ENCODE data around the gene NAP1L4. TPM values are rescaled to one million over a fixed set of nuclear protein-coding genes. Genes with fewer than 3 reads are reported as not detected.
A peak's percentile ranks its signal among the peaks of the same experiment; 100 is the strongest.

Gene NAP1L4
- total RNA-seq, 1 donor from 2014 or later, result 83.5 TPM

DNA sequence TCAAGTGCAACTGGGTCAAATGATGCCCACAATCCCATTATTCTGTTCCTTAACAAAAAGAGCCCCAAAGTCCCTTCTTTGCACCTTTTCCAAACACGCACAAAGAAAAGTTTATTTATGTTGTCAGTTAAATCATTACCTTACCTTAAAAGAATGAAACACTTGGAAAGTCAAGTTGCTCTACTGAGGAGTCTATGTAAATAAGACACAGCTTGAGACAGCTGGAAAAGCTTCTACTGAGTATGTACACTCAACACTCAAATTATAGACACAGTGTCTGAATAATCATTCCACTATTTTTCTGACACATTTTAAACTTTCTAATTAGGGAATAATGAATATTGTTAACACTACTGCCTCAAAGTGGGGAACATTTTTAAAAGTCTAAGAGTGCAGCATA lies 41.3 kb downstream of the NAP1L4 start:
- Mint-ChIP-seq H3K27ac (ENCODE audit: unreplicated experiment) (peak overlapping the region; percentile 89), H3K9me3 (ENCODE audit: low read depth) (no peaks in the 10 kb centered on the region), H3K4me3 (ENCODE audit: unreplicated experiment) (no peak overlapping the region), H3K4me1 (ENCODE audit: low read depth) (peaks cover 63% of the 10 kb centered on the region), H3K27me3 (ENCODE audit: low read depth) (no peaks in the 10 kb centered on the region), H3K36me3 (ENCODE audit: low read depth) (peaks cover 38% of the 10 kb centered on the region)
- TF ChIP-seq, protein P1, sequence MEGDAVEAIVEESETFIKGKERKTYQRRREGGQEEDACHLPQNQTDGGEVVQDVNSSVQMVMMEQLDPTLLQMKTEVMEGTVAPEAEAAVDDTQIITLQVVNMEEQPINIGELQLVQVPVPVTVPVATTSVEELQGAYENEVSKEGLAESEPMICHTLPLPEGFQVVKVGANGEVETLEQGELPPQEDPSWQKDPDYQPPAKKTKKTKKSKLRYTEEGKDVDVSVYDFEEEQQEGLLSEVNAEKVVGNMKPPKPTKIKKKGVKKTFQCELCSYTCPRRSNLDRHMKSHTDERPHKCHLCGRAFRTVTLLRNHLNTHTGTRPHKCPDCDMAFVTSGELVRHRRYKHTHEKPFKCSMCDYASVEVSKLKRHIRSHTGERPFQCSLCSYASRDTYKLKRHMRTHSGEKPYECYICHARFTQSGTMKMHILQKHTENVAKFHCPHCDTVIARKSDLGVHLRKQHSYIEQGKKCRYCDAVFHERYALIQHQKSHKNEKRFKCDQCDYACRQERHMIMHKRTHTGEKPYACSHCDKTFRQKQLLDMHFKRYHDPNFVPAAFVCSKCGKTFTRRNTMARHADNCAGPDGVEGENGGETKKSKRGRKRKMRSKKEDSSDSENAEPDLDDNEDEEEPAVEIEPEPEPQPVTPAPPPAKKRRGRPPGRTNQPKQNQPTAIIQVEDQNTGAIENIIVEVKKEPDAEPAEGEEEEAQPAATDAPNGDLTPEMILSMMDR (IDR thresholded peaks at IDR 0.05), result no peak
- no peak for DNase-seq (ENCODE audit: low spot score)

DNA sequence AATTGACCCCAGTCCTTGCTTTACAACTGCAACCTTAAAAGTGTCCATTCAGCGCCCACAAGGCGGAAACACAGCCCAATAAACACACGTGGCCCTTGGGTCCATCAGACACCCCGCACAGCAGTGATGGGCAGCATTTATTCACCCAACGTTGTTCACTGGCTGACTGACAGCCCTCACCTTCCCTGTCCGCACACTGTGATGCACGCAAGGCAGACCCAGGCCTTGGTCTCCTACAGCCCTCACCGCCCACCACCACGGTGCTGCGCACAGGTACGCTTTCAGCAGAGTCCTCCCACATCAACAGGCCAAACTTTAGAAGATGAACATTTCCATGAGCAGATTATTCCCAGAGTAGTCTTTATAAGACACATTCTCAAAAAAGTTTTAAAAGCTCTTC lies 42.2 kb downstream of the NAP1L4 start:
- Mint-ChIP-seq H3K27ac (ENCODE audit: unreplicated experiment) (no peak overlapping the region), H3K4me3 (ENCODE audit: unreplicated experiment) (no peak overlapping the region), H3K4me1 (ENCODE audit: low read depth) (peaks cover 69% of the 10 kb centered on the region), H3K27me3 (ENCODE audit: low read depth) (no peaks in the 10 kb centered on the region), H3K36me3 (ENCODE audit: low read depth) (peaks cover 33% of the 10 kb centered on the region), H3K9me3 (ENCODE audit: low read depth) (no peaks in the 10 kb centered on the region)
- no peak for DNase-seq (ENCODE audit: low spot score)
- TF ChIP-seq, protein P1 (IDR thresholded peaks at IDR 0.05), result no peak

DNA sequence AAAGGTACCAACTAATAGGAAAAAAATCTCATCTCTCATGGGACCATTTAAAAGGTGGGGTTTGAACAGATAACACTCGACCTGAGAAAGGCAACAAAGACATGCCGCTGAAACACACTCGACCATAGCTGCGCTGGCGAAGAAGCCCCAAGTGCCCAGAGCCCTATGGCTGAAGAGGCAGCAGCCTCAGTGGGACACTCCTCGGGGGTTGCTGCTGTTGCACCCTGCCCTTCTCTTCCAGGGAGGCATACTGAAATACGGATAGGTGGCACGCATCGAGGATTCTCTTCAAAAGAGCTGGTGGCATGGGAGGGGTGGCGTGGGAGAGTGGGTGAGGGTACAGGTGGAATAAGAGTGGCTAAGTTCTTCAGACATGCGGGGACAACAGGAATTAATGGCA lies 44.4 kb downstream of the NAP1L4 start:
- no peak overlapping the region for H3K27ac Mint-ChIP-seq (ENCODE audit: unreplicated experiment)
- DNase-seq (ENCODE audit: low spot score), result no peak
- peaks cover 62% of the 10 kb centered on the region for H3K4me1 Mint-ChIP-seq (ENCODE audit: low read depth)
- no peaks in the 10 kb centered on the region for H3K9me3 Mint-ChIP-seq (ENCODE audit: low read depth)
- no peak overlapping the region for H3K4me3 Mint-ChIP-seq (ENCODE audit: unreplicated experiment)
- peaks cover 25% of the 10 kb centered on the region for H3K36me3 Mint-ChIP-seq (ENCODE audit: low read depth)
- H3K27me3 Mint-ChIP-seq (ENCODE audit: low read depth), result no peaks in the 10 kb centered on the region
- TF ChIP-seq, protein P1 (IDR thresholded peaks at IDR 0.05), result no peak

DNA sequence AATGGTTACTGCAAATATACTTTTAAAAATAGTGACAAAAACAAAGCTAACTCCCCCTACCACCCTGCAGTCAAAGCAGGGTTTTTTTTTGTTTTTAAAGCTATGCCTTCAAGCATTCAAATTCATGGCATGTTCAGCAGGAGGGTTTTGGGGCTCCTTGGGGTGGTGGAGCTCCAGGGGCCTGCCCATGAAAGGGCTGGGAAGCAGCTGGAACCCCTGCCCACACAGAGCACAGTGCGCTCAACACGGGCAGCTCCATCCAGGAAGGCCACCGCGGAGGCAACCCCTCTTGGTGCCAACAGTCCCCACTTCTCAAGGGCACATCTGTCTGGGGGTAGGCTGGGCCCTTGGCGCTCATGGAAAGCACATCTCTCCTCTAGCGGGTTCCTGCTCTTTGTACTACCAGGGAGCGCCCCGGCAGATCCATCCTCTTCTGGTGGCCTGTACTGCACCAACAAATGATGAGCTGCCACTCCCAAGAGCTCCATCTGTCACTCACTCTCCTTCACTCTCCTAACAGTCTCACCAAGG lies 46.3 kb downstream of the NAP1L4 start:
- H3K27ac Mint-ChIP-seq (ENCODE audit: unreplicated experiment), result peak overlapping the region; percentile 67
- no peaks in the 10 kb centered on the region for H3K9me3 Mint-ChIP-seq (ENCODE audit: low read depth)
- DNase-seq (ENCODE audit: low spot score), result no peak
- TF ChIP-seq, protein P1 (IDR thresholded peaks at IDR 0.05), result no peak
- peaks cover 19% of the 10 kb centered on the region for H3K36me3 Mint-ChIP-seq (ENCODE audit: low read depth)
- no peak overlapping the region for H3K4me3 Mint-ChIP-seq (ENCODE audit: unreplicated experiment)
- H3K4me1 Mint-ChIP-seq (ENCODE audit: low read depth), result peaks cover 43% of the 10 kb centered on the region
- H3K27me3 Mint-ChIP-seq (ENCODE audit: low read depth), result no peaks in the 10 kb centered on the region

DNA sequence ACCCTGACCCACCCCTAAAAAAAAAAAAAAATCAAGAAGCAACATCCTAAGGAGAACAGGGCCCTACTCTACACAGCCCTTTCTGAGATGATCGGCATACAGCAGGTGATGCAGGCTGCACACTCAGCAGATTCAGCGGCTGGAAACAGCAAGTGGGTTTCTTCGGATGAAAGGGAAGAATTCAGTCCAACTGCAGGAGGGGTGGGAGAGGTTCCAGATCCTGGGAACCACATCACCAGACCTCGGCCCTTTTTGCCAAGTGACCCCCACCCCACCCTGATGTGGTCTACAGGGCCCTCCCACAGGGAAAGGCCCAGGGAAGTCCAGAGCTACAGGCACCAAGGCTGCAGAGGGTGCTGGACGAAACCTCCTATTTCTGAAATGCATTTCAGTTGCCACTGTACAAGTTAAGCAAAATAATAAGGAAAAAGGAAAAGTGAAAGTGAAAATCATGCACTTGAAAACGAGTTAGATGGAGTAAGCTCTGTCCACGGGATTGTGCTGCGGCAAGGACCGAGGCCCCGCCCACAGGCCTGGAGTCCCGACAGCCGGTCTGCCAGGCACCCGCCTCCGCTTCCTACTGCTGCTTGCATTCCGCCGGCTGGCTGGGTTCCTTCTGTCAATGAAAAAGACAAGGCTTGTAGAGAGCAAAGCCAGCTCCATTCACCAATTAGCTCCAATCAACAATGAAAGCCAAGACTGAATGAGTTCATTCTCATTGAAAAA lies 46.9 kb downstream of the NAP1L4 start:
- H3K4me3 Mint-ChIP-seq (ENCODE audit: unreplicated experiment), result peak overlapping the region; percentile 51
- TF ChIP-seq, protein P1 (IDR thresholded peaks at IDR 0.05), result no peak
- peaks cover 38% of the 10 kb centered on the region for H3K4me1 Mint-ChIP-seq (ENCODE audit: low read depth)
- H3K27ac Mint-ChIP-seq (ENCODE audit: unreplicated experiment), result peak overlapping the region; percentile 67
- DNase-seq (ENCODE audit: low spot score), result no peak
- no peaks in the 10 kb centered on the region for H3K27me3 Mint-ChIP-seq (ENCODE audit: low read depth)
- peaks cover 17% of the 10 kb centered on the region for H3K36me3 Mint-ChIP-seq (ENCODE audit: low read depth)
- H3K9me3 Mint-ChIP-seq (ENCODE audit: low read depth), result no peaks in the 10 kb centered on the region

All from chondrocyte (in vitro differentiated cells).